Loucy (cell line): ENCODE measurements around the gene B3GALT6.

Experiments
- H2AFZ ChIP-seq: fragments of 200-600 bp; sonication (generic); 2 replicates; pipeline ENCODE4 v1.6.0; 2016; ENCODE audit warnings: antibody characterized with exemption, mild to moderate bottlenecking, low read length, moderate library complexity
- H3F3A ChIP-seq: fragments of 200-600 bp; 2 replicates; pipeline ENCODE4 v1.6.0; 2016; ENCODE audit warnings: antibody characterized with exemption, low read depth, mild to moderate bottlenecking
- H3K27me3 ChIP-seq: fragments of 200-600 bp; sonication (generic); 2 replicates; pipeline ENCODE4 v1.6.1; 2014; ENCODE audit warnings: low read length, mild to moderate bottlenecking; ENCODE audit not compliant: insufficient read depth, poor library complexity, severe bottlenecking
- H3K36me3 ChIP-seq: fragments of 200-600 bp; sonication (generic); 2 replicates; pipeline ENCODE4 v1.6.1; 2016; ENCODE audit warnings: low read length; ENCODE audit not compliant: insufficient read depth
- H3K4me1 ChIP-seq: fragments of 200-600 bp; sonication (generic); 2 replicates; pipeline ENCODE4 v1.5.1; 2014; ENCODE audit warnings: low read length, mild to moderate bottlenecking; ENCODE audit not compliant: insufficient read depth, poor library complexity, severe bottlenecking
- H3K4me2 ChIP-seq: fragments of 200-600 bp; sonication (generic); 2 replicates; pipeline ENCODE4 v1.6.0; 2014; ENCODE audit warnings: antibody characterized with exemption, low read length, low read depth, mild to moderate bottlenecking; ENCODE audit not compliant: poor library complexity, severe bottlenecking
- H3K4me3 ChIP-seq: fragments of 200-600 bp; sonication (generic); 2 replicates; pipeline ENCODE4 v1.5.1; 2014; ENCODE audit warnings: low read length, mild to moderate bottlenecking, mixed read lengths; ENCODE audit not compliant: poor library complexity, severe bottlenecking
- H3K79me2 ChIP-seq: fragments of 200-600 bp; sonication (generic); 2 replicates; pipeline ENCODE4 v1.6.1; 2014; ENCODE audit warnings: low read length; ENCODE audit not compliant: insufficient read depth
- H3K9ac ChIP-seq: fragments of 200-600 bp; sonication (generic); 2 replicates; pipeline ENCODE4 v1.6.0; 2014; ENCODE audit warnings: mild to moderate bottlenecking, low read depth, low read length, moderate library complexity; ENCODE audit not compliant: poor library complexity, severe bottlenecking
- H3K9me2 ChIP-seq: fragments of 200-600 bp; sonication (generic); replicated peaks from 2 replicates; pipeline ENCODE4 v1.6.1; 2016; ENCODE audit warnings: low read depth, low read length, mixed read lengths
- H3K9me3 ChIP-seq: fragments of 200-600 bp; sonication (generic); 2 replicates; pipeline ENCODE4 v1.6.1; 2014; ENCODE audit warnings: mild to moderate bottlenecking, antibody characterized with exemption, low read length, low read depth; ENCODE audit not compliant: insufficient read depth
- H4K20me1 ChIP-seq: fragments of 200-600 bp; sonication (generic); 2 replicates; pipeline ENCODE4 v1.6.0; 2014; ENCODE audit warnings: antibody characterized with exemption, low read length, mild to moderate bottlenecking; ENCODE audit not compliant: insufficient read depth, poor library complexity, severe bottlenecking
- EZH2phosphoT487 ChIP-seq: fragments of 200-600 bp; IDR thresholded peaks from 2 replicates; pipeline ENCODE4 v1.6.1; 2018; ENCODE audit warnings: antibody characterized with exemption, mild to moderate bottlenecking, moderate library complexity, borderline replicate concordance
- TF ChIP-seq, protein P1 (sequence below): fragments of 200-600 bp; sonication (generic); conservative IDR thresholded peaks from 2 replicates; pipeline ENCODE4 v1.5.1; 2014; ENCODE audit warnings: mild to moderate bottlenecking, antibody characterized with exemption, low read length

The B3GALT6 gene

GRCh38 chr1:1198423-1199140 lies 33.5 kb upstream of the B3GALT6 start:
- no peak overlapping the region for H3K4me2 ChIP-seq
- no peaks in the 10 kb centered on the region for H3F3A ChIP-seq
- TF ChIP-seq, protein P1, sequence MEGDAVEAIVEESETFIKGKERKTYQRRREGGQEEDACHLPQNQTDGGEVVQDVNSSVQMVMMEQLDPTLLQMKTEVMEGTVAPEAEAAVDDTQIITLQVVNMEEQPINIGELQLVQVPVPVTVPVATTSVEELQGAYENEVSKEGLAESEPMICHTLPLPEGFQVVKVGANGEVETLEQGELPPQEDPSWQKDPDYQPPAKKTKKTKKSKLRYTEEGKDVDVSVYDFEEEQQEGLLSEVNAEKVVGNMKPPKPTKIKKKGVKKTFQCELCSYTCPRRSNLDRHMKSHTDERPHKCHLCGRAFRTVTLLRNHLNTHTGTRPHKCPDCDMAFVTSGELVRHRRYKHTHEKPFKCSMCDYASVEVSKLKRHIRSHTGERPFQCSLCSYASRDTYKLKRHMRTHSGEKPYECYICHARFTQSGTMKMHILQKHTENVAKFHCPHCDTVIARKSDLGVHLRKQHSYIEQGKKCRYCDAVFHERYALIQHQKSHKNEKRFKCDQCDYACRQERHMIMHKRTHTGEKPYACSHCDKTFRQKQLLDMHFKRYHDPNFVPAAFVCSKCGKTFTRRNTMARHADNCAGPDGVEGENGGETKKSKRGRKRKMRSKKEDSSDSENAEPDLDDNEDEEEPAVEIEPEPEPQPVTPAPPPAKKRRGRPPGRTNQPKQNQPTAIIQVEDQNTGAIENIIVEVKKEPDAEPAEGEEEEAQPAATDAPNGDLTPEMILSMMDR = no peak
- TF ChIP-seq EZH2phosphoT487 = no peak
- no peaks in the 10 kb centered on the region for H3K79me2 ChIP-seq
- H3K36me3 ChIP-seq = no peaks in the 10 kb centered on the region
- no peak overlapping the region for H2AFZ ChIP-seq
- no peaks in the 10 kb centered on the region for H3K4me1 ChIP-seq
- H3K27me3 ChIP-seq = no peaks in the 10 kb centered on the region
- no peaks in the 10 kb centered on the region for H3K9me3 ChIP-seq
- H3K9ac ChIP-seq = no peak overlapping the region
- no peaks in the 10 kb centered on the region for H3K9me2 ChIP-seq
- no peak overlapping the region for H3K4me3 ChIP-seq
- H4K20me1 ChIP-seq = no peaks in the 10 kb centered on the region

DNA sequence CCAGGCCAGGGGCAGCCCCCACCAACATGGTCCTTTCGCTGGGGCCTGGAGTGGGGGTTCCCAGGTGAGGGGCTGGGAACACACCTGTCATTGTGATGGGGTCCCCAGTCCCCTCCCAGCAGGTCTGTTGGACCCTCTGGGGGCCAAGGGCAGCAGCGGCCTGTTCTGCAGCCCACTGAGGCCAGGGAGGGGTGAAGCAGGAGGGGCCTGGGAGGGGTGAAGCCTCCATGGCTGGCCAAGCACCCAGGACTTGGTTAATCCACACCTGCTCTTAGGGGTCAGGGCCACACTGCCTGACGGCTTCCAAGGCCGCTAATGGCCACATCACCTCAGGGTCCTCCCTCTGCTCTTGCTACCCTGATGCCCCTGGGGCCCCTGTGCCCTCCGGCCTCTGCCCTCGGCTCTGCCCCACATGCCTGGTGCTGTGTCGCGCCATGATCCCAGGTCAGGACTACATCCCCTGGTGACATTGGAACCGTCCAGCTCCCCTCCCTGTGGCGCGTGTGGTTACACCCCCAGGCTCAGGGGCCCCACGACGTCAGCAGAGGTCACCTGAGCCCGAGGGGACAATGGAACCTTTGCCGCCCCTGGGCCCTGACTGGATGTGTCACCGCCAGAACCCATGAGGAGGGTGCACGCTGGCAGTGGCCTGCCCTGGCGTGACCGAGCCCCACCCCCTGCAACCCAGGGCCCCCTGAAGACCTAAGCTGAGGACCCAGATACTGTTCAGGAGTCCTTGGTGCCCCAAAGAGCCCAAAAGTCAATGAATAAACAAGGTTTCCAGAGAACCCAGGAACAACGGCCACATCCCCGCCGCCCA lies 32.7 kb upstream of the B3GALT6 start:
- no peaks in the 10 kb centered on the region for H3K4me1 ChIP-seq
- H3K9ac ChIP-seq = no peak overlapping the region
- TF ChIP-seq EZH2phosphoT487 = no peak
- TF ChIP-seq, protein P1 = no peak
- H3K9me3 ChIP-seq = no peaks in the 10 kb centered on the region
- no peaks in the 10 kb centered on the region for H3F3A ChIP-seq
- H3K4me2 ChIP-seq = no peak overlapping the region
- no peaks in the 10 kb centered on the region for H3K27me3 ChIP-seq
- H3K79me2 ChIP-seq = no peaks in the 10 kb centered on the region
- no peak overlapping the region for H3K4me3 ChIP-seq
- H4K20me1 ChIP-seq = no peaks in the 10 kb centered on the region
- H3K9me2 ChIP-seq = no peaks in the 10 kb centered on the region
- no peak overlapping the region for H2AFZ ChIP-seq
- no peaks in the 10 kb centered on the region for H3K36me3 ChIP-seq

DNA sequence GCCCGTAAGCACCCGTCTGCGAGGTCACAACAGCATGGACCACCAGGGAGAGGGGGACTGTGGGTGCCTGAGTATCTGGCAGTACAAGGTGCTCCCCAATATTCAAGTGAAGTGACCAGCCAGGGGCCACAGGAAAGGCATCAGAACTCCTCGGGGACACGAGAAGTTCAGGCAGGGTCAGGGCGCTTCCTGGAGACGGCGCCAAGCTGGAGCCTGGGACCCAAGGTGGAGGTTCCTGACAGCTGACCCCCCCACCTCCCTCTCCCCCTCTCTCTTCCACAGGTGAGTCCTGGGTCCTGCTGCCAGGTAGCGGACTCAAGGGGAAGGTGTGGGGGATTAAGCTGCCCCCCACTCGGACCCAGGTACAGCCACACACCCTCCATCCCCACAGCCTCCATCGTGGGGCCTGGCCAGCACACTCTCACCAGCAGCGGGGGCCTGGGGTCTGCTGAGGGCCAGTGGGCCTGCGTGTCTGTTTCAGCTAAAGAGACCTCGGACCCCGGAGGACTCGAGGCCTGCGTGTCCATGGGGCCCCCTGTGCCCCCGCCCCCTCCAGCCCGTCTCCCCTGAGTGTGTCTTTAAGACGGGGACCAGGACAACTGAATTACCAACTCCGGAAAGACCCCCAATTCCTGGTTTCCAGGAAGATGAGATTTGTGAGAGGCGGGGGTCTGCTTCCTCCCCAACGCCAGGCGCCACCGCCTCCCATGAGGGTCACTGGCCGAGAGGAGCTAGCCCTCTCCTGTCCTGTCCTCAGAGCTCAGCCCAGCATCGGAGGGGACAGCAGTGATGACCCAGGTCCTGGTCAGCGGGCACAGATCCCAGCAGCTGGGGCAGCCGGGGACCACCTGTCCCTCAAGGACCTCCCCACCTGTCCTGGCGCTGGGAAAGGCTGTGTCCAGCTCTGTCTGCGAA lies 31.8 kb upstream of the B3GALT6 start:
- Histone ChIP-seq H3K9ac (no peak overlapping the region), H3K27me3 (no peaks in the 10 kb centered on the region), H3K4me2 (no peak overlapping the region), H3K9me2 (no peaks in the 10 kb centered on the region), H3K4me1 (no peaks in the 10 kb centered on the region), H3K36me3 (no peaks in the 10 kb centered on the region), H3K9me3 (no peaks in the 10 kb centered on the region), H3K79me2 (no peaks in the 10 kb centered on the region), H2AFZ (no peak overlapping the region), H3K4me3 (no peak overlapping the region), H4K20me1 (no peaks in the 10 kb centered on the region), H3F3A (no peaks in the 10 kb centered on the region)
- TF ChIP-seq, protein P1 = no peak
- TF ChIP-seq EZH2phosphoT487 = no peak
